Mesendoderm (in vitro differentiated cells): ENCODE measurements around the gene CPEB3. TPM values are rescaled to one million over a fixed set of nuclear protein-coding genes. Genes with fewer than 3 reads are reported as not detected.
"Not testable (repeated sequence)": the region's sequence is repeated elsewhere in the genome, so short reads cannot be mapped to it uniquely, and the experiment has no call there.

Source experiments
- DNase-seq: peaks from one replicate; pipeline ENCODE4 v3.0.0; 2013
- H2AK5ac ChIP-seq: 2 replicates; pipeline ENCODE4 v1.6.1; 2013; ENCODE audit warnings: low read length, inconsistent platforms
- H2BK120ac ChIP-seq: 2 replicates; pipeline ENCODE4 v1.6.1; 2013; ENCODE audit warnings: low read depth, mild to moderate bottlenecking, low read length, moderate library complexity, mixed read lengths
- H2BK15ac ChIP-seq: replicated peaks from 2 replicates; pipeline ENCODE4 v1.6.1; 2013; ENCODE audit warnings: low read depth, mild to moderate bottlenecking, moderate library complexity
- H2BK5ac ChIP-seq: 2 replicates; pipeline ENCODE4 v1.6.1; 2013; ENCODE audit warnings: low read length, inconsistent platforms
- H3K18ac ChIP-seq: 2 replicates; pipeline ENCODE4 v1.6.1; 2013; ENCODE audit warnings: mild to moderate bottlenecking, low read length, mixed read lengths
- H3K23ac ChIP-seq: one replicate; pipeline ENCODE4 v1.6.1; 2013; ENCODE audit warnings: low read length
- H3K27ac ChIP-seq: 2 replicates; pipeline ENCODE4 v1.5.1; 2013; ENCODE audit warnings: low read depth, mild to moderate bottlenecking, inconsistent platforms, low read length, moderate library complexity
- H3K27me3 ChIP-seq: 2 replicates; pipeline ENCODE4 v1.6.1; 2013; ENCODE audit warnings: low read length, control low read depth, mild to moderate bottlenecking, inconsistent platforms; ENCODE audit not compliant: insufficient read depth, poor library complexity
- H3K36me3 ChIP-seq: 2 replicates; pipeline ENCODE4 v1.6.1; 2013; ENCODE audit warnings: low read length, inconsistent platforms; ENCODE audit not compliant: control insufficient read depth, insufficient read depth
- H3K4ac ChIP-seq: one replicate; pipeline ENCODE4 v1.6.1; 2013; ENCODE audit warnings: low read depth, mild to moderate bottlenecking, low read length, moderate library complexity
- H3K4me1 ChIP-seq: 2 replicates; pipeline ENCODE4 v1.6.1; 2013; ENCODE audit warnings: low read depth, low read length, inconsistent platforms; ENCODE audit not compliant: control insufficient read depth
- H3K4me2 ChIP-seq: 2 replicates; pipeline ENCODE4 v1.6.1; 2013; ENCODE audit warnings: low read length
- H3K4me3 ChIP-seq: 2 replicates; pipeline ENCODE4 v1.5.1; 2013; ENCODE audit warnings: mild to moderate bottlenecking, low read length
- H3K56ac ChIP-seq: one replicate; pipeline ENCODE4 v1.6.1; 2013; ENCODE audit warnings: low read length
- H3K79me1 ChIP-seq: 2 replicates; pipeline ENCODE4 v1.6.1; 2013; ENCODE audit warnings: low read length, inconsistent platforms
- H3K79me2 ChIP-seq: 2 replicates; pipeline ENCODE4 v1.6.1; 2013; ENCODE audit warnings: mild to moderate bottlenecking, low read length; ENCODE audit not compliant: control insufficient read depth, insufficient read depth
- H3K9ac ChIP-seq: 2 replicates; pipeline ENCODE4 v1.6.1; 2013; ENCODE audit warnings: low read length, inconsistent platforms
- H4K5ac ChIP-seq: one replicate; pipeline ENCODE4 v1.6.1; 2013; ENCODE audit warnings: low read length
- H4K8ac ChIP-seq: one replicate; pipeline ENCODE4 v1.6.1; 2013; ENCODE audit warnings: low read depth, mild to moderate bottlenecking, control low read depth, low read length, moderate library complexity
- WGBS: extraction: QIAGEN DNeasy Blood & Tissue Kit; methylation state at CpG from one replicate; pipeline ENCODE4 v1.1.7; 2013; ENCODE audit warnings: low lambda C conversion rate, missing lambda C conversion rate; ENCODE audit not compliant: insufficient coverage; ENCODE audit errors: extremely low coverage; 5-methylcytosine and 5-hydroxymethylcytosine counted together
- polyA plus RNA-seq, 2 experiments: library from polyadenylated mRNA; stranded (reverse); fragments of 200-250 nt; gene quantifications; one replicate each; pipeline ENCODE4 v1.2.3, GENCODE V29; 2013

The CPEB3 gene
- 0.49 TPM for polyA plus RNA-seq (2013, experiment 1 of 2)
- polyA plus RNA-seq (2013, experiment 2 of 2): 0.49 TPM

- Histone ChIP-seq H3K23ac (peak within 1 kb of the TSS; percentile 98), H3K79me2 (peaks cover 36% of the 10 kb centered on the region), H3K36me3 (no peaks in the 10 kb centered on the region), H3K4me2 (peak within 1 kb of the TSS; percentile 96), H3K18ac (peak within 1 kb of the TSS; percentile 71), H3K4me1 (no peaks in the 10 kb centered on the region), H2BK5ac (peak within 1 kb of the TSS; percentile 63), H3K9ac (peak within 1 kb of the TSS; percentile 94), H4K8ac (no peak within 1 kb of the TSS), H3K56ac (peak within 1 kb of the TSS; percentile 96), H3K27ac (peak within 1 kb of the TSS; percentile 79), H2BK15ac (no peak within 1 kb of the TSS), H4K5ac (no peak within 1 kb of the TSS), H2BK120ac (peak within 1 kb of the TSS; percentile 63), H3K4ac (peak within 1 kb of the TSS; percentile 73), H3K4me3 (peak within 1 kb of the TSS; percentile 96), H3K79me1 (peaks cover 6% of the 10 kb centered on the region), H2AK5ac (no peak within 1 kb of the TSS), H3K27me3 (no peaks in the 10 kb centered on the region)
- WGBS: no CpG with 5 or more reads among the region's 79 CpGs
- peak; percentile 99 for DNase-seq
Measured at GRCh38 chr10:92290837-92291615, at the start of gene CPEB3, which contains the start of gene MARCHF5. TSS of gene CPEB3 (minus strand) at chr10:92291078. CDS start at chr10:92240350, 50,728 bp downstream. TSS of gene MARCHF5 (plus strand) at chr10:92291167. CDS start at chr10:92291495, 328 bp downstream.

- H2BK15ac ChIP-seq, H3K18ac ChIP-seq, H3K4me2 ChIP-seq, H3K36me3 ChIP-seq, H2BK120ac ChIP-seq, H3K79me1 ChIP-seq, H3K27ac ChIP-seq, H3K9ac ChIP-seq, H3K79me2 ChIP-seq, H3K23ac ChIP-seq, H3K4ac ChIP-seq, H3K27me3 ChIP-seq, H2AK5ac ChIP-seq, H3K4me1 ChIP-seq, H4K8ac ChIP-seq, H3K56ac ChIP-seq, H3K4me3 ChIP-seq, H2BK5ac ChIP-seq, H4K5ac ChIP-seq: not testable (repeated sequence)
- WGBS: no CpG with 5 or more reads among the region's 6 CpGs
- peak; percentile 44 for DNase-seq
Measured at GRCh38 chr10:92329927-92330326, 39.0 kb upstream of the CPEB3 start.

- Histone ChIP-seq H3K9ac (no peak overlapping the region), H3K23ac (no peak overlapping the region), H4K8ac (no peak overlapping the region), H2AK5ac (no peak overlapping the region), H3K79me2 (peaks cover 9% of the 10 kb centered on the region), H3K27me3 (no peaks in the 10 kb centered on the region), H3K56ac (no peak overlapping the region), H3K4me2 (no peak overlapping the region), H3K4me1 (no peaks in the 10 kb centered on the region), H3K36me3 (no peaks in the 10 kb centered on the region), H2BK120ac (no peak overlapping the region), H3K79me1 (peaks cover 5% of the 10 kb centered on the region), H3K18ac (no peak overlapping the region), H4K5ac (no peak overlapping the region), H2BK5ac (no peak overlapping the region), H3K27ac (no peak overlapping the region), H3K4ac (no peak overlapping the region), H2BK15ac (no peak overlapping the region), H3K4me3 (no peak overlapping the region)
- DNase-seq: no peak
Measured at GRCh38 chr10:92328993-92329392, 38.1 kb upstream of the CPEB3 start.

GRCh38 chr10:92327445-92328433 is 36.9 kb upstream of the CPEB3 start:
- H4K5ac ChIP-seq: no peak overlapping the region
- H3K27me3 ChIP-seq: no peaks in the 10 kb centered on the region
- no peak overlapping the region for H3K9ac ChIP-seq
- no peak overlapping the region for H2BK15ac ChIP-seq
- no peak overlapping the region for H3K18ac ChIP-seq
- no peak overlapping the region for H4K8ac ChIP-seq
- H3K4me2 ChIP-seq: no peak overlapping the region
- no peak overlapping the region for H2BK120ac ChIP-seq
- no peaks in the 10 kb centered on the region for H3K36me3 ChIP-seq
- H3K23ac ChIP-seq: no peak overlapping the region
- no peak overlapping the region for H3K4ac ChIP-seq
- WGBS: no CpG with 5 or more reads among the region's 3 CpGs
- H3K4me1 ChIP-seq: no peaks in the 10 kb centered on the region
- no peak overlapping the region for H3K4me3 ChIP-seq
- H3K56ac ChIP-seq: no peak overlapping the region
- DNase-seq: no peak
- H2BK5ac ChIP-seq: no peak overlapping the region
- peaks cover 6% of the 10 kb centered on the region for H3K79me1 ChIP-seq
- peaks cover 7% of the 10 kb centered on the region for H3K79me2 ChIP-seq
- no peak overlapping the region for H3K27ac ChIP-seq
- H2AK5ac ChIP-seq: no peak overlapping the region

GRCh38 chr10:92323079-92323478 is 32.2 kb upstream of the CPEB3 start:
- H3K27me3 ChIP-seq: no peaks in the 10 kb centered on the region
- no peak overlapping the region for H3K27ac ChIP-seq
- DNase-seq: no peak
- H4K5ac ChIP-seq: no peak overlapping the region
- H2BK120ac ChIP-seq: no peak overlapping the region
- H3K79me1 ChIP-seq: peaks cover 8% of the 10 kb centered on the region
- no peak overlapping the region for H3K18ac ChIP-seq
- no peak overlapping the region for H3K23ac ChIP-seq
- no peaks in the 10 kb centered on the region for H3K4me1 ChIP-seq
- WGBS: no CpG with 5 or more reads among the region's 2 CpGs
- no peak overlapping the region for H4K8ac ChIP-seq
- no peak overlapping the region for H3K4me2 ChIP-seq
- H3K56ac ChIP-seq: no peak overlapping the region
- H3K4ac ChIP-seq: no peak overlapping the region
- H3K9ac ChIP-seq: no peak overlapping the region
- no peak overlapping the region for H3K4me3 ChIP-seq
- no peak overlapping the region for H2AK5ac ChIP-seq
- H2BK5ac ChIP-seq: no peak overlapping the region
- H3K36me3 ChIP-seq: no peaks in the 10 kb centered on the region
- H2BK15ac ChIP-seq: no peak overlapping the region
- H3K79me2 ChIP-seq: peaks cover 9% of the 10 kb centered on the region
